8988T (cell line): ENCODE measurements around the gene RUVBL1.

Experiments used
- DNase-seq: peaks from one replicate; pipeline ENCODE4 v3.0.0; 2011

Gene RUVBL1

DNA sequence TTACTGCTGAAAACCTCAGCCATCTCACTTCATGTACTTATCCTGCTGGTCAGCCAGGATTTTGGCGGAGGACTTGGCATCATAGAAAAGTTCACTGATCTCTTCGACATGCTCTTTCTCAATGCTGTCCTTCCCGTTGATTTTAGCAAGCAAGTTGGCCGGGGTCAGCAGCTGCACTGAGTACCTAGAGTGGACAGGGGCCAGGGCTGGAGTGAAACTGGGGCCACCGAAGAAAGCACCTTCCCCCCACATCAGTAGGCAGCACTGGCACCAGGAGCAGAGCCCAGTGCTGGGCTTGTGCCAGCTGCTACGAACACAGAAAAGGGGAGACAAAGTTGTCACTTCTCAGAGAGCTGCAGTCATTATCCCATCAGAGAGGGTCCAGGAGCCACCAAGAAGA lies 42.4 kb downstream of the RUVBL1 start:
- DNase-seq: no peak

- DNase-seq: no peak
Measured at GRCh38 chr3:128080323-128081080, 43.1 kb downstream of the RUVBL1 start.

GRCh38 chr3:128079823-128080222 lies 43.8 kb downstream of the RUVBL1 start:
- no peak for DNase-seq

DNA sequence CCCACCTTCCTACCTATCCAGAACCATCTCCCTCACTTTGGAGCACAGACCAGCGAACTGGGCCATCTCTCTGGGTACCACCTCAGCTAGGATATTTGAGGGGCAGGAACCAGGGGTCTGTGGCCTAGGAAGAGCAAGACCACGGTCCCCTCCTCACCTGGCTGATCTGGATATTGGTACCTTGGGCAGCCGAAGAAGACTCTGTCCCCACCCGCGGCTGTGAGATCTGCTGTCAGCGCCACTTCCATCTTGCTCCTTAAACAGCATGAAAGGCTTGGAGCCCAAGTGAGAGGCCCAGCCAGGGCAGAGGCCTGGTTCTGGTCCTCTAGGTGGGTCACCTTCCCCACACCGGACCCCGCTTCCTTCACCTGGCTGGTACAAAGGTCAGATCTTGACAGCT lies 44.7 kb downstream of the RUVBL1 start:
- no peak for DNase-seq

GRCh38 chr3:128078322-128078721 lies 45.3 kb downstream of the RUVBL1 start:
- no peak for DNase-seq

DNA sequence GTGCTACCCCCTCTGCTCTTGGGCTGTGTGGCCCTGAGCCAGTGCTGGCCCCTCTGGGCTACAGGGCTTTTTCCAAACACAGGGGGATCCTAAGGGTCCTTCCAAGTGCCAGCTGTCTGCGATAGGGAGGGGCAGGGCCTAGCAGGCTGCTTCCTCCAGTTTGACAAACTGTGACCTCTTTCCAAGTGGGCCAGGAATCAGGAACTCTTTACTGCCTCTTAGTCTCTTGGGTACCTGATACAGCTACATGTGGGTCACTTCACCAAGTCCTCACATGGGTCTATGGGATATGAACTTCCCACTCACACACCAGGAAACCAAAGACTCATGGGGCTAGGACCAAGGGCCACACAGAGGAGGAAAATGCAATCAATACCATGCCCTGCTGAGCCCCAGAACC lies 45.9 kb downstream of the RUVBL1 start:
- DNase-seq: no peak

GRCh38 chr3:128077202-128077624 lies 46.4 kb downstream of the RUVBL1 start:
- no peak for DNase-seq

- no peak for DNase-seq
Measured at GRCh38 chr3:128076483-128077201, 47.0 kb downstream of the RUVBL1 start.

GRCh38 chr3:128075522-128076482 lies 47.8 kb downstream of the RUVBL1 start:
- peak; percentile 61 for DNase-seq

DNA sequence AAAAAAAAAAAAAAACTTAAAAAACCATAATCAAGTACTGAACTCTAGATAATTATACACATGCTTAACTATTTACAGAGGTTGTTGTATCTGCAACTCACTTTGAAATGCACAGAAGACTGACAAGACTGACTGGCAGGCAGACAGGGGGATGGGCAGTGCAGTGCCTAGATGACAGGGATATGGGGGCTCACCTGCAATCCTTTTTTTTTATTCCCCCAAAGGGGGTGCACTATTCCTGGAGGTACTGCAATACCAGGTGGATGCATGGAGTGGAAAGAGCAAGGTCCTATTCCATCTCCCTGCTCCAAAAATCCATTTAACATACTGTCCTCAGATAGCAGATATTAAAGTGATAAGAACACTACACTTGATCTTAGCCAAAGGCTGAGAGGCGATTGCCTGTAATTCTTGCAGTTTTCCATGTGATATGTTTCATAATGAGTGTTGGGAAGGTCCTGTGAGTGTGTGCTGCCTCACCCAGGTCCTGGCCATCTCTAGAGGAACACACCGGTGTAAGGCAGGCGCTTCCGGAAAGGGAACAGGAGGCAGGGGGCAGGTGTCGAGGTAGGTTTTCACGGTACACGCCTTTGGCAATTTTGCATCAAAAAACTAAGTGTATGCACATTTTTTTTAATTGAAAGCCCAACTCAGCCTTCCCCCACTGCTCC lies 48.6 kb downstream of the RUVBL1 start:
- no peak for DNase-seq

- no peak for DNase-seq
Measured at GRCh38 chr3:128073807-128074206, 49.8 kb downstream of the RUVBL1 start.

DNA sequence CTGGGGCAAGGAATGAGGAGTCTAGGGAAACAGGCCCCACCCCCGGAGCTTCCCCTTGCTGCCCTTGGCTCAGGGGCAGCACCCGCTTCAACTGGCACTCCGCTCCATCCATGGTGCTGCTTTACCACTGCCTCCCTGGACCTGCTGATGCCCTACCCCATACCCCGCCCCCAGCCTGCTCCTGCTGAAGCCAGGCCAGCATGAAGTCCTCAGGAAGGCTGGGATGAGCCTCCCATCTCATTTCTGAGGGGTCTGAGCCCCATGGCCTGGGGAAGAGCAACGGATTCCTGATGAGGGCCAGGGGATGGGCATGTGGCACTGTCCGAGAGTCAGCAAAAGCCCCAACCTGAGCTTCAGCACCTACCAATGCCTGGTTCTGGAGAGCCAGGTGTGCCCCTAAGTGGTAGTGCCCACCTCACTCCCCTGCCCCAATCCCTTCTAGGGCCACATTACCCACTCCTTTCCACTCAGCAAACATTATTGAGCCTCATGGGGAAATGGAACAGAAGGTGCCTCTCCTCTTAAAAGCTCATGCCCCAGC lies 50.4 kb downstream of the RUVBL1 start:
- DNase-seq: no peak

DNA sequence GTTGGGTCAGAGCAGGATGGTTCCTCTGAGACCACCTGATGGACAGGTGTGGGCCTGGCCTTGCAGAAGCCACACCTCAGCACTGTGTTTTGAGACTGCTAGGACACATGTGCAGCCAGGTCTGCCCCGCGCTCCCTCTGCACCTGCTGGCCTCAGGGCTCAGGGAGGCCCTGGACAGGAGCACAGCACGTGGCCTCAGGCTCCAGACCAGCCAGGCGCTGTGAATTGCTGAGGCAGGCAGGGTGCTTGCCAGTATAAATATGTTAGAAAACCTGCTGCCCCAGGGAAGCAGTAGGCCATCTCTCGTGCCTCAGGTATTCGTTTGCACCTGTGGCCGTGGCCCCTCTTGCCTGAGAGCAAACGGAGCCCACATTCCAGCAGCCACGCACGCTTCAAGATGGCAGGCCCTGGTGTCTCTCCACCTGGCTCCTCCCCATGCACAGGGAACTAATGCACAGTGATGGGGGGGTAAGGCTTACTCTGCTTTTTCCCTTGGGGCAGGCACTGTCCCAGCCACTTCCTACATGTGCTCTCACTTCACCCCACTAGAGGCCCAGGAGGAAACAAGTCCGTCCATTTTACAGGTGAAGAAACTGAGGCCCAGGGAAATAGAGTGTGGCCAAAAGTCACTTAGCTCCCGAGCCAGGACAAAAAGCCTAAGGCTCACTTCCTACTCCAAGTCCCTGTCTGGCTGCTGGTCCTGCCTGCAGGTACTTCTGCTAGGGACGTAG lies 51.0 kb downstream of the RUVBL1 start:
- no peak for DNase-seq

GRCh38 chr3:128071771-128072453 lies 51.7 kb downstream of the RUVBL1 start:
- no peak for DNase-seq

DNA sequence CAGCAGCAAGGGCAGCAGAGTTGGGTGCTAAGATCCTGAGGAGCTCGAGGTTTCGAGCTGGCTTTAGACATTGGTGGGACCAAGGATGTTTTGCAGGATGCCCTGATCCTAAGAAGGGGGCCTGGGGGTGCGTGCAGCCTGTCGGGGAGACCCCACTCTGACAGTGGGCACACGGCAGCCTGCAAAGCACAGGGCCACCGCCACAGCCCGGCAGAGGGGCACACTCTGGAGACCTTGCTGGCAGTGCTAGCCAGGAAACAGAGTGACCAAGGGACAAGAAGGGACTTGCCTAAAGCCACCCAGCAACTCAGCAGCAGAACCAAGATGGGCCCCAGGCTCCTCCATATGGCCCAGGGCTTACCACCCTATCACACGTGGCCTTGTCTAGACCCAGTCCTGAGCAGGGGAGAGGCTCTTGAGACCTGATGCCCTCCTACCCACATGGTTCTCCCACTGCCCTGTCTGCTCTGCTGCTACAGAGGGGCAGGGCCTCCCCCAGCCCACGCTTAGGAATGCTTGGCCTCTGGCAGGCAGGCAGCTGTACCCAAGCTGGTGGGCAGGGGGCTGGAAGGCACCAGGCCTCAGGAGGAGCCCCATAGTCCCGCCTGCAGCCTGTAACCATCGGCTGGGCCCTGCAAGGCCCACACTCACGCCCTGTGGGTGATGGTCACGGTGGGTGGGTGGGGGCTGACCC lies 52.6 kb downstream of the RUVBL1 start:
- DNase-seq: no peak

GRCh38 chr3:128069271-128069670 lies 54.3 kb downstream of the RUVBL1 start:
- no peak for DNase-seq

DNA sequence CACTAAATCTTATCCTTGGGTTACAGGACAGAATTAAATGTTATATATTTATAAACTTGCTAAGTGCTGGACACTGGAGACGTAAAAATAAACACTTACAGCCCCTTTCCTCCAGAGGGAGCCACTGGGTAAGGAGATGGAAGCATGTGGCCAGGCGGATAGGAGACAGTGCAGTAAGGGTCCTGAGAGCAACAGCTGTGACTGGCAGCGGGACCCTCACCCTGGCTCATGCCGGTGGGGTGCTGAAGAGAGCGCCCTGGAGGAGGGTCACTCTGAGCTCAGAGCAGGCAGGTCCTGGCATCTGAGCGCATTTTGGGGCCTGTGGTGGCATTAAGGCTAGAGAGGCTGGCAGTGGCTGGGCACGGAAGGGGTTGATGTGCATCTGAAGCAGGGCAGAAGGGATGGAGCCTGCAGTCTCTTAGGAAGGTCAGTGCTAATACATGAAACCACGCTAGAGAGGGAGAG lies 55.4 kb downstream of the RUVBL1 start:
- no peak for DNase-seq

GRCh38 chr3:128067489-128067888 lies 56.1 kb downstream of the RUVBL1 start:
- DNase-seq: no peak

- DNase-seq: no peak
Measured at GRCh38 chr3:128066676-128067075, 56.9 kb downstream of the RUVBL1 start.

DNA sequence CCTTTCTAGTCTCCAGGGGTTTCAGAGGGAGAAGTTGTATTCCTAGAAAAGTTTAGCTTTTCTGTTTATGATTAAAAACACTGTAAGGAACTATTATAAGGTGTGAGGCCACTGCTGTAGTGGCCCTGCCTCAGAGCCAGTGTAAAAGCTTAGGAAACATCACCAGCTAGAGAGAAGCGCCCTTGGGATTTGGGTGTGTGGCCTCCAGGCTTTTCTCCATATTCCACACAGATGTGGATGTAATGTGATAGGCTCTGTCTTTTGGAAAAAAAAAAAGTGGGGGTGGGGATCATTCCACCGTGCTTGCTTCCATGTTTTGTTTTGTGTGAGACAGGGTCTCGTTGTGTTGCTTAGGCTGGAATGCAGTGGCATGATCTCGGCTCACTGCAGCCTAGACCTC lies 57.5 kb downstream of the RUVBL1 start:
- no peak for DNase-seq
